Activated naive CD8-positive, alpha-beta T cell treated with anti-CD3 and anti-CD28 coated beads, Interleukin-2, amount 10 ng/mL, durations not matched to agents 7 days and 5 days (primary cell): Measurements from ENCODE around the gene SLC39A11. TPM values are rescaled to one million over a fixed set of nuclear protein-coding genes. Genes with fewer than 3 reads are reported as not detected.
"Not testable (repeated sequence)": the region's sequence is repeated elsewhere in the genome, so short reads cannot be mapped to it uniquely, and the experiment has no call there.

ENCODE experiments used
- ATAC-seq: fragments of 150-1000 bp; cut with Tn5 transposase; one replicate; pipeline ENCODE4 v1.10.0; 2021; ENCODE audit warnings: low read depth, moderate library complexity
- POLR2A ChIA-PET: fragments of 350-600 bp; sonication (Branson Sonifier 250); formaldehyde crosslinking; loops from one replicate; lab custom pipeline; 2021; ENCODE audit warnings: antibody characterized with exemption; lab: Charles Lee
- DNase-seq: peaks from one replicate; pipeline ENCODE4 v3.0.0; 2021
- H3K27ac Mint-ChIP-seq: one replicate; pipeline ENCODE4 v1.8.0; 2022; ENCODE audit warnings: mild to moderate bottlenecking, mixed read lengths
- H3K27me3 Mint-ChIP-seq: one replicate; pipeline ENCODE4 v1.8.0; 2022; ENCODE audit warnings: mild to moderate bottlenecking, moderate library complexity, mixed read lengths
- H3K36me3 Mint-ChIP-seq: one replicate; pipeline ENCODE4 v1.8.0; 2021; ENCODE audit warnings: mild to moderate bottlenecking, mixed read lengths
- H3K4me1 Mint-ChIP-seq: one replicate; pipeline ENCODE4 v1.8.0; 2021; ENCODE audit warnings: mixed read lengths
- H3K4me3 Mint-ChIP-seq: one replicate; pipeline ENCODE4 v1.8.0; 2022; ENCODE audit warnings: mild to moderate bottlenecking, moderate library complexity, mixed read lengths
- H3K9me3 Mint-ChIP-seq: one replicate; pipeline ENCODE4 v1.8.0; 2021; ENCODE audit warnings: mixed read lengths
- total RNA-seq, 2 experiments: library from RNA; stranded (reverse); gene quantifications; one replicate each; pipeline ENCODE4 v1.2.3, GENCODE V29; 2021

SLC39A11 gene
- total RNA-seq: 10 to 100 TPM; 18.2 to 18.8 TPM

GRCh38 chr17:73092523-73093135 lies at the start of gene SLC39A11:
TSS of gene SLC39A11 (minus strand) at chr17:73092688. CDS start at chr17:73088764, 3,924 bp downstream.
- ATAC-seq (peak; percentile 96), DNase-seq (peak; percentile 91)
- peak within 1 kb of the TSS; percentile 100 for H3K4me3 Mint-ChIP-seq
- H3K4me1 Mint-ChIP-seq: peaks cover 16% of the 10 kb centered on the region
- peaks cover 7% of the 10 kb centered on the region for H3K36me3 Mint-ChIP-seq
- POLR2A ChIA-PET: interaction anchor here (0.6 to 1.7 kb wide), 2 partner anchors 56 to 366 kb away, joined by 4 to 5 read pairs; no protein-coding TSS in a partner anchor
- peak within 1 kb of the TSS; percentile 99 for H3K27ac Mint-ChIP-seq
- no peaks in the 10 kb centered on the region for H3K9me3 Mint-ChIP-seq
- peaks cover 5% of the 10 kb centered on the region for H3K27me3 Mint-ChIP-seq

- Mint-ChIP-seq H3K36me3 (peaks cover 9% of the 10 kb centered on the region), H3K27ac (no peak overlapping the region), H3K9me3 (peaks cover 16% of the 10 kb centered on the region), H3K27me3 (peaks cover 2% of the 10 kb centered on the region), H3K4me1 (peaks cover 15% of the 10 kb centered on the region), H3K4me3 (no peak overlapping the region)
- DNase-seq (no peak), ATAC-seq (no peak)
- POLR2A ChIA-PET: no interaction called here
These were observed 48.9 kb upstream of the SLC39A11 start for GRCh38 chr17:73141411-73141810.

GRCh38 chr17:73140566-73140965 lies 48.1 kb upstream of the SLC39A11 start:
- H3K36me3 Mint-ChIP-seq: peaks cover 7% of the 10 kb centered on the region
- DNase-seq (no peak), ATAC-seq (no peak)
- peaks cover 2% of the 10 kb centered on the region for H3K27me3 Mint-ChIP-seq
- no peak overlapping the region for H3K4me3 Mint-ChIP-seq
- POLR2A ChIA-PET: no interaction called here
- peaks cover 12% of the 10 kb centered on the region for H3K9me3 Mint-ChIP-seq
- peaks cover 15% of the 10 kb centered on the region for H3K4me1 Mint-ChIP-seq
- H3K27ac Mint-ChIP-seq: no peak overlapping the region

- POLR2A ChIA-PET: no interaction called here
- peaks cover 2% of the 10 kb centered on the region for H3K27me3 Mint-ChIP-seq
- H3K4me1 Mint-ChIP-seq: peaks cover 14% of the 10 kb centered on the region
- H3K9me3 Mint-ChIP-seq: peaks cover 5% of the 10 kb centered on the region
- peaks cover 4% of the 10 kb centered on the region for H3K36me3 Mint-ChIP-seq
- H3K27ac Mint-ChIP-seq: no peak overlapping the region
- DNase-seq (no peak), ATAC-seq (no peak)
- H3K4me3 Mint-ChIP-seq: no peak overlapping the region
These were observed 46.8 kb upstream of the SLC39A11 start for GRCh38 chr17:73139296-73139695.

GRCh38 chr17:73138541-73139138 lies 46.2 kb upstream of the SLC39A11 start:
- no peak overlapping the region for H3K4me3 Mint-ChIP-seq
- POLR2A ChIA-PET: no interaction called here
- no peak for ATAC-seq
- H3K9me3 Mint-ChIP-seq: no peaks in the 10 kb centered on the region
- no peak overlapping the region for H3K27ac Mint-ChIP-seq
- H3K27me3 Mint-ChIP-seq: peaks cover 2% of the 10 kb centered on the region
- no peak for DNase-seq
- H3K36me3 Mint-ChIP-seq: no peaks in the 10 kb centered on the region
- peaks cover 13% of the 10 kb centered on the region for H3K4me1 Mint-ChIP-seq

GRCh38 chr17:73137376-73137775 lies 44.9 kb upstream of the SLC39A11 start:
- POLR2A ChIA-PET: no interaction called here
- Mint-ChIP-seq H3K4me1 (peaks cover 1% of the 10 kb centered on the region), H3K27ac (no peak overlapping the region)

GRCh38 chr17:73135766-73136165 lies 43.3 kb upstream of the SLC39A11 start:
- Mint-ChIP-seq H3K27me3 (peaks cover 2% of the 10 kb centered on the region), H3K4me3 (no peak overlapping the region)
- ATAC-seq: no peak

More at GRCh38 chr17:73137376-73137775, 44.9 kb upstream of the SLC39A11 start:
- DNase-seq (no peak), ATAC-seq (no peak)
- no peaks in the 10 kb centered on the region for H3K36me3 Mint-ChIP-seq
- no peaks in the 10 kb centered on the region for H3K9me3 Mint-ChIP-seq
- no peak overlapping the region for H3K4me3 Mint-ChIP-seq
- peaks cover 2% of the 10 kb centered on the region for H3K27me3 Mint-ChIP-seq

GRCh38 chr17:73133911-73134649 lies 41.6 kb upstream of the SLC39A11 start:
- Mint-ChIP-seq H3K36me3 (no peaks in the 10 kb centered on the region), H3K4me3 (no peak overlapping the region), H3K9me3 (no peaks in the 10 kb centered on the region), H3K4me1 (no peaks in the 10 kb centered on the region), H3K27ac (no peak overlapping the region), H3K27me3 (peaks cover 5% of the 10 kb centered on the region)
- DNase-seq (no peak), ATAC-seq (no peak)
- POLR2A ChIA-PET: no interaction called here

More at GRCh38 chr17:73135766-73136165, 43.3 kb upstream of the SLC39A11 start:
- Mint-ChIP-seq H3K27ac (no peak overlapping the region), H3K36me3 (no peaks in the 10 kb centered on the region), H3K9me3 (no peaks in the 10 kb centered on the region), H3K4me1 (no peaks in the 10 kb centered on the region)
- DNase-seq: no peak
- POLR2A ChIA-PET: no interaction called here

GRCh38 chr17:73132085-73132492 lies 39.6 kb upstream of the SLC39A11 start:
- H3K4me3 Mint-ChIP-seq: no peak overlapping the region
- POLR2A ChIA-PET: no interaction called here
- no peak for DNase-seq
- H3K4me1 Mint-ChIP-seq: no peaks in the 10 kb centered on the region
- H3K27ac Mint-ChIP-seq: no peak overlapping the region
- H3K27me3 Mint-ChIP-seq: peaks cover 3% of the 10 kb centered on the region
- no peaks in the 10 kb centered on the region for H3K36me3 Mint-ChIP-seq
- H3K9me3 Mint-ChIP-seq: no peaks in the 10 kb centered on the region
- ATAC-seq: no peak

GRCh38 chr17:73131439-73131838 lies 39.0 kb upstream of the SLC39A11 start:
- H3K4me1 Mint-ChIP-seq, H3K36me3 Mint-ChIP-seq, H3K27ac Mint-ChIP-seq, DNase-seq, POLR2A ChIA-PET, H3K9me3 Mint-ChIP-seq, ATAC-seq, H3K27me3 Mint-ChIP-seq, H3K4me3 Mint-ChIP-seq: not testable (repeated sequence)

- Mint-ChIP-seq H3K4me3 (no peak overlapping the region), H3K27me3 (peaks cover 3% of the 10 kb centered on the region), H3K36me3 (no peaks in the 10 kb centered on the region), H3K27ac (no peak overlapping the region), H3K4me1 (no peaks in the 10 kb centered on the region), H3K9me3 (no peaks in the 10 kb centered on the region)
- ATAC-seq: no peak
- POLR2A ChIA-PET: no interaction called here
- DNase-seq: no peak
These were observed 38.5 kb upstream of the SLC39A11 start for GRCh38 chr17:73130977-73131376.

- POLR2A ChIA-PET: no interaction called here
- Mint-ChIP-seq H3K9me3 (no peaks in the 10 kb centered on the region), H3K4me1 (no peaks in the 10 kb centered on the region), H3K36me3 (no peaks in the 10 kb centered on the region), H3K27ac (no peak overlapping the region), H3K27me3 (peaks cover 3% of the 10 kb centered on the region), H3K4me3 (no peak overlapping the region)
- no peak for ATAC-seq
- no peak for DNase-seq
These were observed 36.0 kb upstream of the SLC39A11 start for GRCh38 chr17:73128496-73128895.

GRCh38 chr17:73126716-73127473 lies 34.4 kb upstream of the SLC39A11 start:
- Mint-ChIP-seq H3K9me3 (no peaks in the 10 kb centered on the region), H3K36me3 (no peaks in the 10 kb centered on the region), H3K27me3 (peaks cover 3% of the 10 kb centered on the region), H3K4me3 (no peak overlapping the region), H3K27ac (no peak overlapping the region), H3K4me1 (no peaks in the 10 kb centered on the region)
- ATAC-seq: no peak
- POLR2A ChIA-PET: no interaction called here
- DNase-seq: no peak
